Gastroesophageal sphincter (tissue), 4 donors: ENCODE data around the gene DYNLT4. TPM values are rescaled to one million over a fixed set of nuclear protein-coding genes. Genes with fewer than 3 reads are reported as not detected.

ENCODE experiments used
- ATAC-seq: fragments of 150-250 bp; one replicate; pipeline ENCODE4 v1.9.1; 2016; ENCODE audit warnings: mild to moderate bottlenecking, moderate library complexity
- H3K27ac ChIP-seq, 4 donors: fragments of 200-600 bp; sonication (generic) in 3 of 4; 1 replicate in 3 of 4; 2 replicates in 1 of 4; pipeline ENCODE4 v1.5.1; 2016 to 2019
- H3K27me3 ChIP-seq: fragments of 200-600 bp; sonication (generic); one replicate; pipeline ENCODE4 v1.5.1; 2019
- H3K36me3 ChIP-seq, 2 donors: fragments of 200-600 bp; sonication (generic); one replicate each; pipeline ENCODE4 v1.5.1; 2019; ENCODE audit warnings: control low read depth in 1 of 2
- H3K4me1 ChIP-seq, 3 donors: fragments of 200-600 bp; sonication (generic); 1 replicate in 2 of 3; 2 replicates in 1 of 3; pipeline ENCODE4 v1.5.1; 2016 to 2019; ENCODE audit warnings: control low read depth in 2 of 3
- H3K4me3 ChIP-seq, 2 donors: fragments of 200-600 bp; sonication (generic); one replicate each; pipeline ENCODE4 v1.5.1; 2019; ENCODE audit warnings: mild to moderate bottlenecking in 1 of 2, moderate library complexity in 1 of 2
- H3K9me3 ChIP-seq, 3 donors: fragments of 200-600 bp; sonication (generic); one replicate each; pipeline ENCODE4 v1.5.1; 2017 to 2019; ENCODE audit warnings: control low read depth in 2 of 3
- CTCF ChIP-seq, 4 experiments: fragments of 200-600 bp in 2 of 4; fragments of 450-650 bp in 2 of 4; sonication (generic) in 1 of 4; IDR thresholded peaks; one replicate each; pipeline ENCODE4 v1.5.1; 2017 to 2019; ENCODE audit warnings: antibody characterized with exemption in 4 of 4, mild to moderate bottlenecking in 2 of 4, moderate library complexity in 2 of 4
- EP300 ChIP-seq: sonication (generic); formaldehyde crosslinking; IDR thresholded peaks from one replicate; pipeline ENCODE4 v1.6.1; 2017; ENCODE audit warnings: antibody characterized with exemption, mild to moderate bottlenecking
- POLR2A ChIP-seq, 2 donors: fragments of 450-650 bp; IDR thresholded peaks; one replicate each; pipeline ENCODE4 v1.6.1; 2017; ENCODE audit warnings: antibody characterized with exemption in 2 of 2, mild to moderate bottlenecking in 2 of 2, moderate library complexity in 1 of 2
- POLR2AphosphoS5 ChIP-seq: sonication (generic); formaldehyde crosslinking; IDR thresholded peaks from one replicate; pipeline ENCODE4 v1.6.1; 2017; ENCODE audit warnings: antibody characterized with exemption
- WGBS, 2 donors: methylation state at CpG; one replicate each; pipeline ENCODE4 v1.1.5; 2018; ENCODE audit warnings: low coverage in 1 of 2; 5-methylcytosine and 5-hydroxymethylcytosine counted together
- total RNA-seq, 4 donors: library from RNA; depleted of rRNA; stranded (reverse); fragments of >200 nt; gene quantifications; one replicate each; pipeline ENCODE4 v1.1.0, GENCODE V29; 2016

The DYNLT4 gene
- total RNA-seq, 4 donors from 2014 or later = 1.4 TPM; not detected in 3

- whole genome bisulfite sequencing, 2 donors = 40 to 80% methylated on average over 1 of the region's 7 CpGs
These were observed 27.2 kb upstream of the DYNLT4 start for GRCh38 chr1:44834328-44834727.

GRCh38 chr1:44832056-44832705 is 25.0 kb upstream of the DYNLT4 start:
- Histone ChIP-seq H3K4me1 (peaks cover 0 to 10% (median 0%) of the 10 kb centered on the region in 3 donors), H3K27me3 (no peaks in the 10 kb centered on the region), H3K27ac (no peak overlapping the region), H3K9me3 (no peaks in the 10 kb centered on the region), H3K36me3 (peaks cover 0 to 12% of the 10 kb centered on the region in 2 donors), H3K4me3 (no peak overlapping the region)
- no peak for ATAC-seq
- TF ChIP-seq EP300 (no peak), POLR2AphosphoS5 (no peak), POLR2A (IDR thresholded peaks at IDR 0.05) (no peak), CTCF (IDR thresholded peaks at IDR 0.05) (no peak)
- 84% methylated on average over 2 of the region's 13 CpGs; no CpG with 5 or more reads in 1 of the 2 donors for WGBS, 2 donors

More at GRCh38 chr1:44834328-44834727, 27.2 kb upstream of the DYNLT4 start:
- peaks cover 0 to 10% (median 0%) of the 10 kb centered on the region in 3 donors for H3K4me1 ChIP-seq
- no peak for TF ChIP-seq CTCF (IDR thresholded peaks at IDR 0.05)
- no peak for TF ChIP-seq POLR2AphosphoS5
- no peak for TF ChIP-seq POLR2A (IDR thresholded peaks at IDR 0.05)
- no peaks in the 10 kb centered on the region for H3K9me3 ChIP-seq
- no peak overlapping the region for H3K27ac ChIP-seq
- no peak for ATAC-seq
- no peak overlapping the region for H3K4me3 ChIP-seq
- H3K36me3 ChIP-seq = no peaks in the 10 kb centered on the region
- no peaks in the 10 kb centered on the region for H3K27me3 ChIP-seq

GRCh38 chr1:44831516-44831915 is 24.4 kb upstream of the DYNLT4 start:
- Histone ChIP-seq H3K36me3 (peaks cover 0 to 19% of the 10 kb centered on the region in 2 donors), H3K27ac (no peak overlapping the region), H3K4me1 (peaks cover 0 to 14% (median 0%) of the 10 kb centered on the region in 3 donors), H3K4me3 (no peak overlapping the region), H3K9me3 (no peaks in the 10 kb centered on the region), H3K27me3 (no peaks in the 10 kb centered on the region)
- TF ChIP-seq EP300 = no peak
- TF ChIP-seq POLR2AphosphoS5 = no peak
- no peak for TF ChIP-seq POLR2A (IDR thresholded peaks at IDR 0.05)
- TF ChIP-seq CTCF (IDR thresholded peaks at IDR 0.05) = no peak
- ATAC-seq = no peak
- WGBS, 2 donors = no CpG with 5 or more reads among the region's 9 CpGs

GRCh38 chr1:44830900-44831304 is 23.8 kb upstream of the DYNLT4 start:
- no peak overlapping the region for H3K27ac ChIP-seq
- ATAC-seq = no peak
- H3K4me3 ChIP-seq = no peak overlapping the region
- H3K27me3 ChIP-seq = no peaks in the 10 kb centered on the region
- H3K36me3 ChIP-seq = peaks cover 0 to 25% of the 10 kb centered on the region in 2 donors
- TF ChIP-seq POLR2A (IDR thresholded peaks at IDR 0.05) (no peak), EP300 (no peak), CTCF (IDR thresholded peaks at IDR 0.05) (no peak), POLR2AphosphoS5 (no peak)
- H3K9me3 ChIP-seq = no peaks in the 10 kb centered on the region
- WGBS, 2 donors = 60 to 100% methylated on average over 1 to 2 of the region's 10 CpGs
- H3K4me1 ChIP-seq = peaks cover 0 to 9% (median 0%) of the 10 kb centered on the region in 3 donors
